Measurements from ENCODE around the gene DCDC1. TPM values are rescaled to one million over a fixed set of nuclear protein-coding genes. Genes with fewer than 3 reads are reported as not detected.

DCDC1 gene
- total RNA-seq, 1 donor from 2014 or later, result 0.47 TPM

GRCh38 chr11:31361743-31362142 is 7.8 kb downstream of the DCDC1 start:
- no peak overlapping the region for H3K27ac Mint-ChIP-seq (ENCODE audit: unreplicated experiment)
- TF ChIP-seq CTCF (IDR thresholded peaks at IDR 0.05; ENCODE audit: partially characterized antibody, unreplicated experiment), result no peak
- H3K9me3 Mint-ChIP-seq (ENCODE audit: unreplicated experiment), result no peaks in the 10 kb centered on the region
- peaks cover 2% of the 10 kb centered on the region for H3K27me3 Mint-ChIP-seq (ENCODE audit: unreplicated experiment)
- H3K36me3 Mint-ChIP-seq (ENCODE audit: unreplicated experiment), result no peaks in the 10 kb centered on the region
- no peak overlapping the region for H3K4me3 Mint-ChIP-seq (ENCODE audit: unreplicated experiment)
- H3K4me1 Mint-ChIP-seq (ENCODE audit: low read depth, unreplicated experiment), result no peaks in the 10 kb centered on the region
- DNase-seq, result no peak

DNA sequence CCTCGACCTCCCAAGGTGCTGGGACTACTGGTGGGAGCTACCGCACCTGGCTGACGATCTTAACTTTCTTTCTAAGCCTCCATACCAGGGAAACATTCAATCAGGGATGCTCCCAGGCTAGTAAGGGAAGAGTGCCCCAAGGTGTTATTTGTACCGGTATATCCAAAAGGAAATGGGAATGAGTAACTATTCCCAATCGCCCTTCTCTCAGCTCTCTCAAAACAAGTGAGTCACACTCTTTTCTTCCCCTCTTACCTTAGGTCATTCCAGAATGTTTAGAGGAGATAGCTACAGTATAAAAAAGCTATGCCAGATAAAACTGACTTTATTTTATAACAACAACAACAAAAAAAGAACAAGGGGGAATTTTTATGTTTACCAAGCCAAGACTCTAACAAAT is 13.7 kb downstream of the DCDC1 start:
- Mint-ChIP-seq H3K27ac (ENCODE audit: unreplicated experiment) (peak overlapping the region; percentile 4), H3K27me3 (ENCODE audit: unreplicated experiment) (no peaks in the 10 kb centered on the region), H3K36me3 (ENCODE audit: unreplicated experiment) (no peaks in the 10 kb centered on the region), H3K4me3 (ENCODE audit: unreplicated experiment) (no peak overlapping the region), H3K4me1 (ENCODE audit: low read depth, unreplicated experiment) (no peaks in the 10 kb centered on the region), H3K9me3 (ENCODE audit: unreplicated experiment) (peaks cover 4% of the 10 kb centered on the region)
- no peak for DNase-seq
- TF ChIP-seq CTCF (IDR thresholded peaks at IDR 0.05; ENCODE audit: partially characterized antibody, unreplicated experiment), result no peak

- Mint-ChIP-seq H3K9me3 (ENCODE audit: unreplicated experiment) (peaks cover 4% of the 10 kb centered on the region), H3K27ac (ENCODE audit: unreplicated experiment) (no peak overlapping the region), H3K4me3 (ENCODE audit: unreplicated experiment) (no peak overlapping the region), H3K4me1 (ENCODE audit: low read depth, unreplicated experiment) (no peaks in the 10 kb centered on the region), H3K27me3 (ENCODE audit: unreplicated experiment) (no peaks in the 10 kb centered on the region), H3K36me3 (ENCODE audit: unreplicated experiment) (no peaks in the 10 kb centered on the region)
- no peak for DNase-seq
- no peak for TF ChIP-seq CTCF (IDR thresholded peaks at IDR 0.05; ENCODE audit: partially characterized antibody, unreplicated experiment)
Measured at GRCh38 chr11:31355131-31355530, 14.4 kb downstream of the DCDC1 start.

DNA sequence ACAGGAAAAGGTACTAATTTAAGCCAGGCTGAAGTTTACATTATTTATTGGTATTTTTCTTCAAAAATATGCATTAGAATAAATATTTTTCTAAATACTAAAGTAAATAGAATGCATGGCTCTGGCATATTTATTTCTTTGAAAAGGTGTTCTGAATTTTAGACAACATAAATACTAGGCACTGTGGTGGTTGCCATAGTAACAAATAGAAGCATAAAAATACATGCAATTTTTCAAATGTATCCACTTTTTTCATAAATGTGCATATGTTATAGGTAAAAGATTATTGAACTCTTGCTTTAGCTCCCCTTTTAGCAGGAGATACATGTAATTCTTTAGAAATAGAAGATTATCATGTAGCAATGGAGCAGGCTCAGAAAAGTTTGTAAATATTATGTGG is 18.4 kb downstream of the DCDC1 start:
- no peak overlapping the region for H3K27ac Mint-ChIP-seq (ENCODE audit: unreplicated experiment)
- no peaks in the 10 kb centered on the region for H3K27me3 Mint-ChIP-seq (ENCODE audit: unreplicated experiment)
- TF ChIP-seq CTCF (IDR thresholded peaks at IDR 0.05; ENCODE audit: partially characterized antibody, unreplicated experiment), result no peak
- no peaks in the 10 kb centered on the region for H3K4me1 Mint-ChIP-seq (ENCODE audit: low read depth, unreplicated experiment)
- no peak overlapping the region for H3K4me3 Mint-ChIP-seq (ENCODE audit: unreplicated experiment)
- no peak for DNase-seq
- H3K36me3 Mint-ChIP-seq (ENCODE audit: unreplicated experiment), result no peaks in the 10 kb centered on the region
- peaks cover 4% of the 10 kb centered on the region for H3K9me3 Mint-ChIP-seq (ENCODE audit: unreplicated experiment)

DNA sequence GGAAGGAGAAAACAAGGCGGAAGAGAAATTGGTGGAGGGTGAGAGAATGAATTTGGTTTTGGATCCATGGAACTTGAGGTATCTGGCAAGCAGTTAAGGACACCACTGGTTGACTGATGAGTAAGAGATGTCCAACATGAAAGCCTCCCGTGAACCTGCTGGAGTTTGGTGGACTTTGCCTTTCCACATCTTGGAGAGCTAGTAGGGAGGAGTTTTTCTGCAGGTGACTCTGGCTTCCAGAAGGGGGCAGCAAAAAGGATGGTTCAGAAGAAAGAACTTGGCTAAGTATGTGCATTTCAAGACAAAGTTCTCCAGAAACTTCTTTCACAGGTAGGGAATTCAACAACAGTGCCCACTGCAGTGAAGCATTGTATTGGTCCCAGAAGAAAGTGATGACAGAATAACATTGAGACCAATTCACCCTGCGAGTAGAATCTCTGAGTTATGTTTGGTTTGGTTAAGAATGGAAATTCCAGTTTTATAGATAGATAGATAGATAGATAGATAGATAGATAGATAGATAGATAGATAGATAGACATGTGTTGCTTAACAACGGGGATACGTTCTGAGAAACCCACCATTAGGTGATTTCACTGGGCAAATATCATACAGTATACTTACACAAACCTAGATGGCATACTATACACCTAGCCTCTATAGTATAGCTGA is 28.5 kb downstream of the DCDC1 start:
- Mint-ChIP-seq H3K27ac (ENCODE audit: unreplicated experiment) (no peak overlapping the region), H3K27me3 (ENCODE audit: unreplicated experiment) (no peaks in the 10 kb centered on the region), H3K4me3 (ENCODE audit: unreplicated experiment) (no peak overlapping the region), H3K9me3 (ENCODE audit: unreplicated experiment) (peaks cover 2% of the 10 kb centered on the region), H3K36me3 (ENCODE audit: unreplicated experiment) (no peaks in the 10 kb centered on the region), H3K4me1 (ENCODE audit: low read depth, unreplicated experiment) (no peaks in the 10 kb centered on the region)
- peak; percentile 41 for TF ChIP-seq CTCF (IDR thresholded peaks at IDR 0.05; ENCODE audit: partially characterized antibody, unreplicated experiment)
- DNase-seq, result no peak
